Measurements from ENCODE around the gene KIAA1549. TPM values are rescaled to one million over a fixed set of nuclear protein-coding genes. Genes with fewer than 3 reads are reported as not detected.

The KIAA1549 gene
- total RNA-seq, 1 experiment from 2014 or later, result 14.1 TPM

DNA sequence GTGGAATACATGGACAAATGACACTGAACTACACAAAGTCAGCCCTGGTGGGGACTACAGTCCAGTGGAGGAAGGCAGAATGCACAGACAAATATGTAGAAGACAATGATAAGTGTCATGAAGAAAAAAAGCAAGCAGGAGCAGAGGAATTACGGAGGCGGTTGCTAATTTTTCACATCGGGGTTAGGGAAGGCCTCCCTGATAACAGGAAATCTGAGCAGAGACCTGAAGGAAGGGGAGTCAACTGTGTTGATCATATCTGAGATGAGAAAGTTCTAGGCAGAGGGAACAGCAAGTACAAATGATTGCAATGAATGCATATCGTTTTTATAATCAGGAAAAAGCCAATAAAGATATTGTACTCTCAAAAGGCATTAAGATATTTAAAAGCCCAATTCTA lies 14.0 kb downstream of the KIAA1549 start:
- Histone ChIP-seq H3K9me3 (ENCODE audit: control insufficient read depth, insufficient read depth, low read depth, low read length) (no peaks in the 10 kb centered on the region), H3K4me3 (ENCODE audit: low read depth in 2 of 2, low read length in 2 of 2) (no peak overlapping the region), H3K36me3 (ENCODE audit: control insufficient read depth, insufficient read depth, low read length) (no peaks in the 10 kb centered on the region), H3K27me3 (ENCODE audit: control insufficient read depth, insufficient read depth, low read length) (no peaks in the 10 kb centered on the region), H3K27ac (ENCODE audit: low read length) (no peak overlapping the region), H3K4me1 (ENCODE audit: control insufficient read depth, insufficient read depth, low read length) (no peaks in the 10 kb centered on the region)
- ATAC-seq, result no peak
- no peak for DNase-seq (ENCODE audit: low read depth, low spot score)
- POLR2A ChIA-PET, result no interaction called here
- BruUV-seq (replicated peaks), result no TSS peak
- TF ChIP-seq POLR2AphosphoS5 (IDR thresholded peaks at IDR 0.05; ENCODE audit: low read depth, low read length) (no peak), SIN3A (IDR thresholded peaks at IDR 0.05; ENCODE audit: borderline replicate concordance, insufficient read depth, low read depth, low read length) (no peak), TCF7L2 (IDR thresholded peaks at IDR 0.05; ENCODE audit: low read depth, low read length) (no peak)
- TF ChIP-seq, protein P1, sequence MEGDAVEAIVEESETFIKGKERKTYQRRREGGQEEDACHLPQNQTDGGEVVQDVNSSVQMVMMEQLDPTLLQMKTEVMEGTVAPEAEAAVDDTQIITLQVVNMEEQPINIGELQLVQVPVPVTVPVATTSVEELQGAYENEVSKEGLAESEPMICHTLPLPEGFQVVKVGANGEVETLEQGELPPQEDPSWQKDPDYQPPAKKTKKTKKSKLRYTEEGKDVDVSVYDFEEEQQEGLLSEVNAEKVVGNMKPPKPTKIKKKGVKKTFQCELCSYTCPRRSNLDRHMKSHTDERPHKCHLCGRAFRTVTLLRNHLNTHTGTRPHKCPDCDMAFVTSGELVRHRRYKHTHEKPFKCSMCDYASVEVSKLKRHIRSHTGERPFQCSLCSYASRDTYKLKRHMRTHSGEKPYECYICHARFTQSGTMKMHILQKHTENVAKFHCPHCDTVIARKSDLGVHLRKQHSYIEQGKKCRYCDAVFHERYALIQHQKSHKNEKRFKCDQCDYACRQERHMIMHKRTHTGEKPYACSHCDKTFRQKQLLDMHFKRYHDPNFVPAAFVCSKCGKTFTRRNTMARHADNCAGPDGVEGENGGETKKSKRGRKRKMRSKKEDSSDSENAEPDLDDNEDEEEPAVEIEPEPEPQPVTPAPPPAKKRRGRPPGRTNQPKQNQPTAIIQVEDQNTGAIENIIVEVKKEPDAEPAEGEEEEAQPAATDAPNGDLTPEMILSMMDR (IDR thresholded peaks at IDR 0.05), result no peak
- TF ChIP-seq, protein P2, sequence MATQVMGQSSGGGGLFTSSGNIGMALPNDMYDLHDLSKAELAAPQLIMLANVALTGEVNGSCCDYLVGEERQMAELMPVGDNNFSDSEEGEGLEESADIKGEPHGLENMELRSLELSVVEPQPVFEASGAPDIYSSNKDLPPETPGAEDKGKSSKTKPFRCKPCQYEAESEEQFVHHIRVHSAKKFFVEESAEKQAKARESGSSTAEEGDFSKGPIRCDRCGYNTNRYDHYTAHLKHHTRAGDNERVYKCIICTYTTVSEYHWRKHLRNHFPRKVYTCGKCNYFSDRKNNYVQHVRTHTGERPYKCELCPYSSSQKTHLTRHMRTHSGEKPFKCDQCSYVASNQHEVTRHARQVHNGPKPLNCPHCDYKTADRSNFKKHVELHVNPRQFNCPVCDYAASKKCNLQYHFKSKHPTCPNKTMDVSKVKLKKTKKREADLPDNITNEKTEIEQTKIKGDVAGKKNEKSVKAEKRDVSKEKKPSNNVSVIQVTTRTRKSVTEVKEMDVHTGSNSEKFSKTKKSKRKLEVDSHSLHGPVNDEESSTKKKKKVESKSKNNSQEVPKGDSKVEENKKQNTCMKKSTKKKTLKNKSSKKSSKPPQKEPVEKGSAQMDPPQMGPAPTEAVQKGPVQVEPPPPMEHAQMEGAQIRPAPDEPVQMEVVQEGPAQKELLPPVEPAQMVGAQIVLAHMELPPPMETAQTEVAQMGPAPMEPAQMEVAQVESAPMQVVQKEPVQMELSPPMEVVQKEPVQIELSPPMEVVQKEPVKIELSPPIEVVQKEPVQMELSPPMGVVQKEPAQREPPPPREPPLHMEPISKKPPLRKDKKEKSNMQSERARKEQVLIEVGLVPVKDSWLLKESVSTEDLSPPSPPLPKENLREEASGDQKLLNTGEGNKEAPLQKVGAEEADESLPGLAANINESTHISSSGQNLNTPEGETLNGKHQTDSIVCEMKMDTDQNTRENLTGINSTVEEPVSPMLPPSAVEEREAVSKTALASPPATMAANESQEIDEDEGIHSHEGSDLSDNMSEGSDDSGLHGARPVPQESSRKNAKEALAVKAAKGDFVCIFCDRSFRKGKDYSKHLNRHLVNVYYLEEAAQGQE (IDR thresholded peaks at IDR 0.05; ENCODE audit: insufficient read depth in 1 of 2, low read depth in 2 of 2, low read length in 1 of 2), result no peak
- intact Hi-C loops (cut with micrococcal nuclease; ENCODE audit: unreplicated experiment) (no loop called here), in situ Hi-C loops (cut with HindIII; ENCODE audit: low pct_unique_long_range_greater_than_20kb, low sequenced_read_pairs) (no loop called here)
- CTCF ChIA-PET, result interaction anchor here (0.6 kb wide), 1 partner anchor 11 kb away, joined by 6 read pairs; no protein-coding TSS in a partner anchor

DNA sequence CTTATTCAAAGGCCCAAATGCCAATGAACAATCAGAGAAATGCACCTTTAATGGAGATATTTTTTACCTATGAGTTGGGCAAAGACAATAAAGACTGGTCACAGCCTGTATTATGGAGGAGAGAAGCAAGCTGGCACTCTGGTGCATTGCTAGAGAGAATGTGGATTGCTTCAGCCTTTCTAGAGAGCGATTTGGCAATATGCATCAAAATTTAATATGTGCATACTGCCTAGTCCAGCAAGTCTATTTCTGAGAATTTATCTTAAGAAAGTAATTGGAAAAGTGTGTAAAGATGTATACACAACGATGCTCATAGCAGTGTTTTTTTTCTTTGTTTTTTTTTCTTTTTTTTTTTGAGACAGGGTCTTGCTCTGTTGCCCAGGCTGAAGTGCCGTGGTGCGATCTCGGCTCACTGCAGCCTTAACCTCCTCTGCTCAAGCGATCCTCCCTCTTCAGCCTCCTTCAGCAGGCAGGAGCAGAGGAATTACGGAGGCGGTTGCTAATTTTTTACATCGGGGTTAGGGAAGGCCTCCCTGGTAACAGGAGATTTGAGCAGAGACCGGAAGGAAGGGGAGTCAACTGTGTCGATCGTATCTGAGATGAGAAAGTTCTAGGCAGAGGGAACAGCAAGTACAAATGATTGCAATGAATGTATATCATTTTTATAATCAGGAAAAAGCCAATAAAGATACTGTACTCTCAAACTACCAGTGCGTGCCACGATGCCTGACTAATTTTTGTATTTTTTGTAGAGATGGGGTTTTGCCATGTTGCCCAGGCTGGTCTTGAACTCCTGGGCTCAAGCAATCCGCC lies 16.4 kb downstream of the KIAA1549 start:
- DNase-seq (ENCODE audit: low read depth, low spot score) (no peak), ATAC-seq (no peak)
- ChIA-PET POLR2A (no interaction called here), CTCF (no interaction called here)
- no peak overlapping the region for H3K4me3 ChIP-seq (ENCODE audit: low read depth in 2 of 2, low read length in 2 of 2)
- H3K4me1 ChIP-seq (ENCODE audit: control insufficient read depth, insufficient read depth, low read length), result no peaks in the 10 kb centered on the region
- in situ Hi-C loops (cut with HindIII; ENCODE audit: low pct_unique_long_range_greater_than_20kb, low sequenced_read_pairs), result no loop called here
- TF ChIP-seq SIN3A (IDR thresholded peaks at IDR 0.05; ENCODE audit: borderline replicate concordance, insufficient read depth, low read depth, low read length) (no peak), POLR2AphosphoS5 (IDR thresholded peaks at IDR 0.05; ENCODE audit: low read depth, low read length) (no peak), TCF7L2 (IDR thresholded peaks at IDR 0.05; ENCODE audit: low read depth, low read length) (no peak)
- TF ChIP-seq, protein P2 (IDR thresholded peaks at IDR 0.05; ENCODE audit: insufficient read depth in 1 of 2, low read depth in 2 of 2, low read length in 1 of 2), result no peak
- TF ChIP-seq, protein P1 (IDR thresholded peaks at IDR 0.05), result no peak
- intact Hi-C loops (cut with micrococcal nuclease; ENCODE audit: unreplicated experiment), result no loop called here
- BruUV-seq (replicated peaks), result no TSS peak
- H3K27me3 ChIP-seq (ENCODE audit: control insufficient read depth, insufficient read depth, low read length), result no peaks in the 10 kb centered on the region
- H3K36me3 ChIP-seq (ENCODE audit: control insufficient read depth, insufficient read depth, low read length), result no peaks in the 10 kb centered on the region
- H3K27ac ChIP-seq (ENCODE audit: low read length), result no peak overlapping the region
- no peaks in the 10 kb centered on the region for H3K9me3 ChIP-seq (ENCODE audit: control insufficient read depth, insufficient read depth, low read depth, low read length)
